Activated CD4-positive, alpha-beta T cell treated with anti-CD3 and anti-CD28 coated beads for 1 hour (primary cell): ENCODE results near the gene PNKP.
A peak's percentile ranks its signal among the peaks of the same experiment; 100 is the strongest.
"Not testable (repeated sequence)": the region's sequence is repeated elsewhere in the genome, so short reads cannot be mapped to it uniquely, and the experiment has no call there.

Source experiments
- DNase-seq: peaks from one replicate; pipeline ENCODE4 v3.0.0-alpha.2; 2020

PNKP gene

GRCh38 chr19:49840736-49841249 is 26.6 kb downstream of the PNKP start:
- DNase-seq, result no peak

- no peak for DNase-seq
These were observed 27.1 kb downstream of the PNKP start for GRCh38 chr19:49840321-49840720.

GRCh38 chr19:49839713-49840112 is 27.7 kb downstream of the PNKP start:
- no peak for DNase-seq

- DNase-seq, result no peak
These were observed 28.3 kb downstream of the PNKP start for GRCh38 chr19:49838885-49839588.

GRCh38 chr19:49837425-49837824 is 30.0 kb downstream of the PNKP start:
- no peak for DNase-seq

- DNase-seq, result no peak
These were observed 30.4 kb downstream of the PNKP start for GRCh38 chr19:49837009-49837310.

- no peak for DNase-seq
These were observed 31.0 kb downstream of the PNKP start for GRCh38 chr19:49836176-49837008.

GRCh38 chr19:49835562-49835961 is 31.8 kb downstream of the PNKP start:
- no peak for DNase-seq

GRCh38 chr19:49833599-49833998 is 33.8 kb downstream of the PNKP start:
- no peak for DNase-seq

- no peak for DNase-seq
These were observed 34.8 kb downstream of the PNKP start for GRCh38 chr19:49832556-49832955.

GRCh38 chr19:49831592-49831991 is 35.8 kb downstream of the PNKP start:
- DNase-seq, result no peak

GRCh38 chr19:49830766-49831165 is 36.6 kb downstream of the PNKP start:
- DNase-seq, result no peak

GRCh38 chr19:49829721-49830120 is 37.7 kb downstream of the PNKP start:
- no peak for DNase-seq

GRCh38 chr19:49829200-49829599 is 38.2 kb downstream of the PNKP start:
- DNase-seq, result no peak

GRCh38 chr19:49827034-49827433 is 40.3 kb downstream of the PNKP start:
- DNase-seq, result no peak

GRCh38 chr19:49824662-49825061 is 42.7 kb downstream of the PNKP start:
- DNase-seq, result no peak

- DNase-seq, result no peak
These were observed 43.9 kb downstream of the PNKP start for GRCh38 chr19:49823472-49823871.

- no peak for DNase-seq
These were observed 47.3 kb downstream of the PNKP start for GRCh38 chr19:49820125-49820524.

GRCh38 chr19:49819452-49820115 is 47.8 kb downstream of the PNKP start:
- DNase-seq, result not testable (repeated sequence)

GRCh38 chr19:49818649-49819370 is 48.6 kb downstream of the PNKP start:
- no peak for DNase-seq

- peak; percentile 81 for DNase-seq
These were observed 49.3 kb downstream of the PNKP start, which contains the start of gene MED25 for GRCh38 chr19:49817964-49818648. Gene MED25 (plus strand): TSS chr19:49818289. CDS start chr19:49818342, 53 bp downstream.

GRCh38 chr19:49816590-49816989 is 50.8 kb downstream of the PNKP start:
- DNase-seq, result no peak
